Smooth muscle cell (in vitro differentiated cells): ENCODE results near the gene NIN. TPM values are rescaled to one million over a fixed set of nuclear protein-coding genes. Genes with fewer than 3 reads are reported as not detected.

Experiments
- DNase-seq: peaks from one replicate; lab custom pipeline; 2025; ENCODE audit not compliant: unreplicated experiment; lab: John Stamatoyannopoulos, UW
- H2AFZ ChIP-seq: fragments of 200-600 bp; sonication (generic); 2 replicates; pipeline ENCODE4 v1.6.0; 2016; ENCODE audit warnings: antibody characterized with exemption, low read depth, mild to moderate bottlenecking
- H3F3A ChIP-seq: fragments of 200-600 bp; sonication (generic); 2 replicates; pipeline ENCODE4 v1.6.0; 2017; ENCODE audit warnings: antibody characterized with exemption, low read depth
- H3K27ac ChIP-seq: fragments of 200-600 bp; sonication (generic); 2 replicates; pipeline ENCODE4 v1.5.1; 2016; ENCODE audit warnings: low read depth, mild to moderate bottlenecking
- H3K27me3 ChIP-seq: fragments of 200-600 bp; sonication (generic); 2 replicates; pipeline ENCODE4 v1.6.1; 2016; ENCODE audit warnings: low read depth, mild to moderate bottlenecking
- H3K36me3 ChIP-seq: fragments of 200-600 bp; sonication (generic); 2 replicates; pipeline ENCODE4 v1.5.1; 2016; ENCODE audit warnings: low read depth
- H3K4me1 ChIP-seq: fragments of 200-600 bp; sonication (generic); 2 replicates; pipeline ENCODE4 v1.5.1; 2016; ENCODE audit warnings: low read depth
- H3K4me2 ChIP-seq: fragments of 200-600 bp; sonication (generic); 2 replicates; pipeline ENCODE4 v1.6.0; 2016; ENCODE audit warnings: mild to moderate bottlenecking
- H3K4me3 ChIP-seq: fragments of 200-600 bp; sonication (generic); 2 replicates; pipeline ENCODE4 v1.5.1; 2016; ENCODE audit warnings: mild to moderate bottlenecking
- H3K79me2 ChIP-seq: fragments of 200-600 bp; sonication (generic); 2 replicates; pipeline ENCODE4 v1.6.0; 2016; ENCODE audit warnings: low read depth, mild to moderate bottlenecking
- H3K9ac ChIP-seq: fragments of 200-600 bp; sonication (generic); 2 replicates; pipeline ENCODE4 v1.6.0; 2016; ENCODE audit warnings: low read depth
- H3K9me3 ChIP-seq: fragments of 200-600 bp; sonication (generic); replicated peaks from 2 replicates; pipeline ENCODE4 v1.5.1; 2016; ENCODE audit warnings: low read depth
- H4K20me1 ChIP-seq: fragments of 200-600 bp; sonication (generic); 2 replicates; pipeline ENCODE4 v1.6.0; 2016; ENCODE audit warnings: low read depth
- CTCF ChIP-seq: fragments of 200-600 bp; sonication (generic); IDR thresholded peaks from 2 replicates; pipeline ENCODE4 v1.5.1; 2017; ENCODE audit warnings: borderline replicate concordance, mild to moderate bottlenecking, antibody characterized with exemption; ENCODE audit not compliant: insufficient read depth, poor library complexity, severe bottlenecking
- WGBS: methylation state at CpG from one replicate; pipeline ENCODE4 v1.1.7; 2016; ENCODE audit warnings: low lambda C conversion rate; 5-methylcytosine and 5-hydroxymethylcytosine counted together
- polyA plus RNA-seq: library from polyadenylated mRNA; unstranded; fragments of >200 nt; fragmentation: Nextera tagmentation; extraction: Ambion mirVana; gene quantifications from 2 replicates; pipeline ENCODE4 v1.2.1, GENCODE V29; 2016
- total RNA-seq: library from RNA; depleted of rRNA; stranded (reverse); fragments of >200 nt; gene quantifications from 2 replicates; pipeline ENCODE4 v1.2.3, GENCODE V29; 2014

NIN gene
- total and polyA plus RNA-seq, 2 experiments from 2014 or later, result 7.5 to 14.9 TPM

GRCh38 chr14:50718949-50719348 lies 112.0 kb downstream of the NIN start:
- no peaks in the 10 kb centered on the region for H3K9me3 ChIP-seq
- H4K20me1 ChIP-seq, result no peaks in the 10 kb centered on the region
- H3K4me3 ChIP-seq, result no peak overlapping the region
- no peaks in the 10 kb centered on the region for H3K27me3 ChIP-seq
- no peak for TF ChIP-seq CTCF
- no peaks in the 10 kb centered on the region for H3F3A ChIP-seq
- 82% methylated on average over 1 of the region's 1 CpG for WGBS
- no peaks in the 10 kb centered on the region for H3K4me1 ChIP-seq
- no peaks in the 10 kb centered on the region for H3K79me2 ChIP-seq
- H3K9ac ChIP-seq, result no peak overlapping the region
- no peaks in the 10 kb centered on the region for H3K36me3 ChIP-seq
- no peak for DNase-seq
- no peak overlapping the region for H3K27ac ChIP-seq
- no peak overlapping the region for H3K4me2 ChIP-seq
- no peak overlapping the region for H2AFZ ChIP-seq

GRCh38 chr14:50717811-50718210 lies 113.2 kb downstream of the NIN start:
- no peaks in the 10 kb centered on the region for H3F3A ChIP-seq
- H3K79me2 ChIP-seq, result no peaks in the 10 kb centered on the region
- no peak overlapping the region for H3K27ac ChIP-seq
- H3K36me3 ChIP-seq, result no peaks in the 10 kb centered on the region
- H2AFZ ChIP-seq, result no peak overlapping the region
- H3K9me3 ChIP-seq, result no peaks in the 10 kb centered on the region
- H3K4me3 ChIP-seq, result no peak overlapping the region
- no peak overlapping the region for H3K4me2 ChIP-seq
- no peak overlapping the region for H3K9ac ChIP-seq
- 78% methylated on average over 7 of the region's 7 CpGs for WGBS
- no peak for DNase-seq
- no peaks in the 10 kb centered on the region for H3K27me3 ChIP-seq
- H4K20me1 ChIP-seq, result no peaks in the 10 kb centered on the region
- TF ChIP-seq CTCF, result no peak
- H3K4me1 ChIP-seq, result no peaks in the 10 kb centered on the region

GRCh38 chr14:50714450-50715073 lies 116.4 kb downstream of the NIN start:
- Histone ChIP-seq H3K4me2 (no peak overlapping the region), H3K36me3 (no peaks in the 10 kb centered on the region), H3K4me1 (no peaks in the 10 kb centered on the region), H3K9ac (no peak overlapping the region), H3F3A (no peaks in the 10 kb centered on the region), H2AFZ (no peak overlapping the region), H3K9me3 (no peaks in the 10 kb centered on the region), H4K20me1 (no peaks in the 10 kb centered on the region), H3K27ac (no peak overlapping the region), H3K27me3 (no peaks in the 10 kb centered on the region), H3K4me3 (no peak overlapping the region), H3K79me2 (no peaks in the 10 kb centered on the region)
- TF ChIP-seq CTCF, result peak; percentile 39
- WGBS, result 72% methylated on average over 2 of the region's 2 CpGs
- no peak for DNase-seq

GRCh38 chr14:50711043-50711442 lies 119.9 kb downstream of the NIN start:
- H3K9me3 ChIP-seq, result no peaks in the 10 kb centered on the region
- H3K79me2 ChIP-seq, result no peaks in the 10 kb centered on the region
- no peaks in the 10 kb centered on the region for H3K27me3 ChIP-seq
- TF ChIP-seq CTCF, result no peak
- no peak for DNase-seq
- H2AFZ ChIP-seq, result no peak overlapping the region
- H3K9ac ChIP-seq, result no peak overlapping the region
- H3K27ac ChIP-seq, result no peak overlapping the region
- no peak overlapping the region for H3K4me2 ChIP-seq
- no peaks in the 10 kb centered on the region for H3F3A ChIP-seq
- no peaks in the 10 kb centered on the region for H3K36me3 ChIP-seq
- H3K4me3 ChIP-seq, result no peak overlapping the region
- H3K4me1 ChIP-seq, result no peaks in the 10 kb centered on the region
- WGBS, result 93% methylated on average over 3 of the region's 3 CpGs
- no peaks in the 10 kb centered on the region for H4K20me1 ChIP-seq
